ENCODE data around the gene GPC5.
"Not testable (repeated sequence)": the region's sequence is repeated elsewhere in the genome, so short reads cannot be mapped to it uniquely, and the experiment has no call there.

Gene GPC5

DNA sequence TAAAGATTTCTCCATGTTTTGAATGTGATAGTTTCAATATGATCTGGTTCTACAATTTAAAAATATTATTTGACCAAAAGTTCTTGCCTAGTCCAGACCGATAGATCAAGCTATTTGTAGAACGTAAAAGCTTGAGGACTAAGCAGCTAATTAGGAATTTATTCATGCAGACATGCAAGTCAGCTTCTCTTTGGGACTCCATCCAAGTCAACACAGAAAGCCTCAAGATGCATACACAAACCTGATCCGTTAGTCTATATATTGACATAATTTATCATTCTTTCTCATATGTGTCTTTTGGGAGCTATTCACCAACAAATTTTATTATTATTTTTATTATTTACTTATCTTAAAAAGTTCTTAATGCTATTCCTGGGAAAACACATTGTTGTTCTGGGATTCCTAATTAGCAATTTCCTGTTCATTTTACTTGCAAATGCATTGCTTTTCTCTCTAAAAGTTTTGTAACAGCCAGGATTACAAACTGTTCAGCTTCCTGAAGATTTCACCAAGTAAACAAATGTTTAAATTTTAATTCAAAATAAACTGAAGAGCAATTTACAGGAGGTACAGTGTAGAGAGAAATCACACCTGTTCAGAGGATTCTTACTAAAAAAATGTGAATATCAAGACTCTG is 375.3 kb downstream of the GPC5 start:
- DNase-seq (ENCODE audit: low read depth): no peak

DNA sequence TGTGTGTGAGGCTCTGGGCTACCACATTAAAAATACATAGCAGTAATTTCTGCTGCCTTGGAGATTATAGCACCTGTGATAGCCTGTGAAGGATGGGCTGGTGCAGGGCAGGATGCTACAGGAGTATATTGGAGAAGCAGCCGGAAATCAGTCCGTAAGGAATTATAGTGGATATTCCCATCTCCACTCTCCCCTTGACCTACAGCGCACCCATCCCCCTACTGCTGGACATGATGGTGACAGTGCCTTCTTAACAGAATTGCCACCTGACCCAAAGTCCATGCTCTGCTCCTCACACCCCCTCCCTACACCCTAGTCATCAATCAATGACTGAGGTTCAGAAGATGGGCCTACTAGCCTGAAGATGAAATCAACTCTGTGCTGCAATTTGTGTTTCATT is 376.0 kb downstream of the GPC5 start:
- DNase-seq (ENCODE audit: low read depth): no peak

DNA sequence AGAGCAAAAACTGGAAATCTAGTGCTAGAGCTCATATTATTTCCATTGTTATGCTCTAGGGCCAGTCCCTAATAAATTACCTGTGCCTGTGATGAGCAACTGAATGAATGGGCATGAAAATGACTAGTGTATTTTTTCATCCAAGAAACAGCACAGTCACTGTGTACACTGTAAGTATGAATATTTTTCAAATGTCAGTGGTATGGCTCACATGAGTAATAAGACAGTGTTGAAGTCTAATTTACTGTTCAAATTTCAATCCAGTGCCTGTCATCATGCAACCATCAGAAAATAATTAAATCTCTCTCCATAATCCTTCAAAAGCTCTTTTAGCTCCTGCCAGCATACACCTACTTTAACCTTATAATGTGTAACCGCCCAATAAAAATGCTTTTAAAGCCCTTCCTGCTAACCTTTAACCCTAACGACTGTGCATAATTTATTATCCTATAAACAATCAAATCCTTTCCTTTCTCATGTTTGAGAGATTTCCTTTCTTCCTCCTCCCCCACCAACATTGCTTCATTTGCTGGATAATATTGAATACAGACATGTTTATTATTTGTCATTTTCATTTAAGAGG is 378.3 kb downstream of the GPC5 start:
- no peak for DNase-seq (ENCODE audit: low read depth)

DNA sequence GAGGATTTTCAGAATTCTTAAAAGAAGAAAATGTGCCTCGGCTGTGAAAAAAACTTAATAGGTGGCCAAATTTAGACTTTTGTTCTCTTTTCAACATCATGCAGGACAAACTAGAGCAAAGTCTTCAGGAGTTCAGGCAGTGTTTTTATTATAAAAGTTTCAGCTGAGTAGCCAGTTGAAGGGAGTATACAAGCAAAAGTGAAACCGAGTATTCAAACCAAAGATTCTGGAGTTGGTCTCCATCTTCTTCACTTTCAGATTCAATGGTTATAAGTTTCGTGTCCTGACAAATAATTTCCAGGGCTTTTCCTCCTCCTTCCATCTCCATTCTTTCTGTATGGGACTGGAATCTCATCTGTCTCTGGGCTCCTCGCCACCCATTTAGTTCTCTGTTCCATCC is 379.7 kb downstream of the GPC5 start:
- DNase-seq (ENCODE audit: low read depth): no peak

DNA sequence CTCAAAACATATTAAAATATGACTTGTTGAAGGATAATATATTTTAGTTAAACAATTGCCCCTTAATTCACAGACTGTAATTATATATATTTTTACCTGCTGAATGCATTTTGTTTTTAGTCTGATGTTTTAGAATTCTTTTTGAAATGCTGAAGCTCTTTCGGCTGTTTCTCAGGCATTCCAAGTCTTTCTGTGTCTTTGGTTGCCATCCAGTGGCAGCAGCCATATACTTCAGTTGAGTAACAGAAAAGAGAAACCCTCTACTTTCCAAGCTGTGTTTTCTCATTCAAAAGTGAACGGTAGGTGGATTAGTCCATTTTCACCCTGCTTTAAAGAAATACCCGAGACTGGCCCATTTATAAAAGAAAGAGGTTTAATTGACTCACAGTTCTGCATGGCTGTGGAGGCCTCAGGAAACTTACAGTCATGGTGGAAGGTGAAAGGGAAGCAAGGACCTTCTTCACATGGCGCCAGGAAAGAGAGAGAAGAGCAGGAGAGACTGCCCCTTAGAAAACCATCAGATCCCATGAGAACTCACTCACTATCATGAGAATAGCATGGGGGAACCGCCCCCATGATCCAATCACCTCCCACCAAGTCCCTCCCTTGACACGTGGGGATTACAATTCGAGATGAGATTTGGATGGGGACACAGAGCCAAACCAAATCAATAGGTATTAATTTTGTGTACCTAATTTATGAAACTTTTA is 383.7 kb downstream of the GPC5 start:
- not testable (repeated sequence) for DNase-seq (ENCODE audit: low read depth)

DNA sequence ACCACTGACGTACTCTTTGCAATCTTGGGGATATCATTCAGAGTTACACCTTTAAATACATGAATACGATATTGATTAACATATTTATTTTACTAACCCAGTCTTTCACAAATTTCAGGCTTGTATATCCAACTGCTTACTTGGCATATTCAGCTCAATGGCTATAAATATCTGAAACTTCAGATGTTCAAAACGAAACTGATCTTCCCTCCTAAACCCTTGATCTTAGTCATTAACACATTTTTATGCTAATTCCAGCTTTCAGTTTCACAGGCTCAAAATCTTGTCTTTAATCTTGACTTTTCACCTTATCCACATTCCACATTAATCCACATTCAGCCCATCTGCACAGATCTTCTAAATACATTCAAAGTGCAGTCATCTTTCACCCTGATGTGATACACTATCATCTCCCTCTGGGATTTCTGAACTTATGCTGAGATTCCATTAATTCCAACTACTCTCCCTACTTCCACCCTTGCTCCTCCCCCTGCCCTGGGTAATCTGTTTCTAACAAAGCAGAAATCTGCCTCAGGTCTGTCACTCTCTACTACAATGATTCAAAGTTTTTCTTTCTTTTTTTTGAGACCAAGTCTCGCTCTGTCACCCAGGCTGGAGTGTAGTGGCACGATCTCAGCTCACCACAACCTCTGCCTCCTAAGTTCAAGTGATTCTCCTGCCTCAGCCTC is 387.2 kb downstream of the GPC5 start:
- no peak for DNase-seq (ENCODE audit: low read depth)

DNA sequence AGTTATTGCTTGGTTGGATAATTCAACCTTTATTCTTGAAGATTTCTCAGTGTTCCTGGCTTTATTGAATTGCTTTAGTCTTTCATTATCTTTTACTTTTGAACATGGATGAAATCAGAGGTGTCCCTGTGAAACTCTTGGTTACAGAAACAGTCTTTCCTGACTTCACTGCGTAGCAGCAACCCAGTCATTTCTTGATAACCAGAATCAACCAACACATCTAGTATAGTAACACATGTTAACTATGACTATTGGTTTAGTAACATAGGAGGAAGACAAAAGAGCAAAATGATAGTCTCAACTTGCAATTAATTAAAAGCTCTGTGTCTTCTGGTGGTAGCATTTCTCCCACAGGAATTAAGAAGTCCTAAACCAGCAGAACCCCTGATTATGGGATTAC is 393.6 kb downstream of the GPC5 start:
- DNase-seq (ENCODE audit: low read depth): no peak

DNA sequence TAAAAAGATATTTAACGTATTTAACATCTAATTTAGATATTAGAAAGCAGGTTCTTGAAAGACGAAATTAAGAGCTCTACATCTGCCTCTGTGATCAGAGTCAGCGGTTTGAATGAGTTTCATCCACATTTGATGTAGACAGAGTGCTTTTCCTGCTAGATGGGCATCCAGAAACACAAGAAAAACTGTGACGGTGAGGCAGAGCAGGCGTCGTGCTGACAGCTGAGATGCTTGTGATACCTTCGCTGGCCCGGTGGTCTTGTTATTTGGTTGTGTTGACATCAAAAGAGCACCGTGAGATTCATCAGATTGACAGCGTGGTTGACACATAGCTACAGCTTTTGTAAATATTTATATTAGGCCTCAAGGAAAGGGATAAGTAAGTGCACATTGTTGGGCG is 399.1 kb downstream of the GPC5 start:
- no peak for DNase-seq (ENCODE audit: low read depth)

DNA sequence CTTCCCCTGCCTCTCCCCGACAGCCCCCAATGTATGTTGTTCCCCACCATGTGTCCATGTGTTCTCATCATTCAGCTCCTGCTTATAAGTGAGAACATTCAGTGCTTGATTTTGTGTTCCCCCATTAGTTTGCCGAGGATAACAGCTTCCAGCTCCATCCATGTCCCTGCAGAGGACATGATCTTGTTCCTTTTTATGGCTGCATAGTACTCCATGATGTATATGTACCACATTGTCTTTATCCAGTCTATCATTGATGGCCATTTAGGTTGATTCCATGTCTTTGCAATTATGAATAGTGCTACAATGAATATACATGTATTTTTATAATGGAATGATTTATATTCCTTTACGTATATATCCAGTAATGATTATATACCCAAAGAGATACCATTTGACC is 399.9 kb downstream of the GPC5 start:
- not testable (repeated sequence) for DNase-seq (ENCODE audit: low read depth)

DNA sequence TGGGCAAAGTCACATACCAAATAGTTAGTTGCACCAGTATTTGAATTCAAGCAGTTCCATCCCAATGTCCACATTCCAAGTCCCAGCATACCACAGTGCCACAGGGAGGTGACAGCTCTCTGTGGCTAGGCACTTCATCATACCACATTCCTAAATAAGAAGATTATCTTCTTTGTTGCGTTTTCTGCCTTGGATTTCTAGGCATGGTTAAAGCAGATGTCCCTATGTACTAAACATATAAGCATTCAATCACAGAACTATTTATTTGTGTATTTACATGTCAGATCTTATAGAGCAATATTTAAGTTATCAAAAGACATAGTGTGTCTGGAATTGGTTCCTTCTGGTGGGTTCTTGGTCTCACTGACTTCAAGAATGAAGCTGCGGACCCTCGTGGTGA is 403.4 kb downstream of the GPC5 start:
- not testable (repeated sequence) for DNase-seq (ENCODE audit: low read depth)

DNA sequence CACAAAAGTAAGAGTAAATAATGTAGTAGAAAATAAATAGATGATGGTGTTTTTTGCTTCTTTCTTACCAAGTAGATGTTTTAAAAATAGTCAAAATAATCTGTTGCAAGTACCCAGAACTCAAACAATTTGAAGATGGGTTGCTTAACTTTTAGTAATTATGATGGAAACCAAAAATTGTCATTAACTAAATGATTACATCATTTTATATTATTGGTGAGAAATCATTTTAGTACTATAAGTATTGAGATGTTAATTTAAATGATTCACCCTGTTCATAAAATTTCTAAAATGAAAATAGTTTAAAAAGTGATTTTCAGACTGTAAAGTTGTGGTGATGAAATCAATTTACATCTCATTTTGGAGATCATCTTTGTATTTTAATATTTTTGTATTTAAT is 404.5 kb downstream of the GPC5 start:
- no peak for DNase-seq (ENCODE audit: low read depth)

DNA sequence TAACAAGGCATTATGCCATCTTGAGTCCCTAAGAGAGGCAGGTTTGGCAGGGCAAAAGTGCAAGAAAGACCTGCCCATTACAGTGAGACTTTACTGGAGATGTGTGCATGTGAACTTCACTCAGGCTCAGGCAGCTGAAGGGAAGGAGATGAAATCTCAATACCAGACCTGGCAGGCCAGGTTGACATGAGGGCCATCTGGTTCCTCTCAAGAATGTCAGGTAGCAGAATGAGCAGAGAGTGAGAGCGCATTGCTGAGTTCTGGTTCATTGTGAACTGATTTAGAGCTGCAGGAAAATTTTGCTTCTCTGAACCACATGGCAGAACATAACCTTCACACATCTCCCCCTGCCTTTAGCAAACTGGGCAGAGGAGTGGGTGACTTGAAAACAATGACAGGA is 406.3 kb downstream of the GPC5 start:
- no peak for DNase-seq (ENCODE audit: low read depth)

DNA sequence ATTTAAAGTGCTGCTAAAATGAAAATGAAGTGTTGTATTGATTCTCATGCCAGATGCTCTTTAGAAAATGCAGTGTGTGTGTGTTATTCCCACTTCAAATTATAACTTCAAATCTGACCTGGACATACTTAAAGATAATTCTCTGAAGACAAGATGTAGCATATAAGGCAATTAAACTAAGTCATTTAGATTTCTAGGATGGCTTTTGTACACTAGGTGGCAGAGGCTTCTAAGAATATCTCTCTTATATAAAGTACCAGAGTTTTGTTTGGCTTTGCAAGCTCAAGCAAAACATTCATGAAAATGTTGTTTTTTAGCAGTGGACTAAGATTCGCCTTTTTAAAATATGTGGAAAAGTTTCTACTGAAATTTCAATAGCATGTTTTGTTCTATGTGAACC is 407.2 kb downstream of the GPC5 start:
- no peak for DNase-seq (ENCODE audit: low read depth)

DNA sequence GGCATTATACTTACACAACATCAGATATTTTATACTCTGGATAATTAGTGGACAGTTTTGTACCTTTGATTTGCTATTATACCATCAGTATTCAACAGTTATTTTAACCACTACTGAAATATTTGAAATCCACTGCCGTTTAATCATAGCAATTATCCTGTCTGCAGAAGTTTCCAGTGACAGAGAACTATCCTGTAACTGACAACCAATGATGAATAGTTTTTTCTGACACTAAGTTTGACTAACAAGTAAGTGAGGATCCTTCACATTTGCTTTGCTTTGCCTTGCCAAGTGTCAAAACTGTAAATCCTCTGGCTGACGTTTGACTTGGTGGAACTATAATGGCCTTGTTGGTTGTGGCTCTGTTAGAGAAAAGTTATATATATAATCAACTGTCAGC is 410.7 kb downstream of the GPC5 start:
- DNase-seq (ENCODE audit: low read depth): no peak

DNA sequence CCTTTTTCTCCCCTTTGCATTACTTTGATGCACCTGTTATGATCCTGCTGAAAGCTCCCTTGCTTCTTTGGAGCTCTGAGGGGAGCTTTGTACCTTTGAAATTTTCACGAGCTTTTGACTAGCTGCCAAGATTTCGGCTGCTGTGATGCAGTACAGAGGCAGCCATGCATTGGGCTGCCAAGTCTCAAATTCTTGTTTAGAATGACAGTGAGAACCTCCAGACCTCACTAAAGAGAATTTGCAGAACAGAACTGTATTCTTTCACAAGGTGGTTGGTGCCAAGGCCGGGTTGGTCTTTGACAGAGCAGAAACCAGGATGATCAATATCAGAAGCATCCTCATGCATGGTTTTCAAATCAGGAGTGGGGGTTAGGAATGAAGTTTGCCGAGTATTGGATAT is 414.8 kb downstream of the GPC5 start:
- DNase-seq (ENCODE audit: low read depth): no peak

DNA sequence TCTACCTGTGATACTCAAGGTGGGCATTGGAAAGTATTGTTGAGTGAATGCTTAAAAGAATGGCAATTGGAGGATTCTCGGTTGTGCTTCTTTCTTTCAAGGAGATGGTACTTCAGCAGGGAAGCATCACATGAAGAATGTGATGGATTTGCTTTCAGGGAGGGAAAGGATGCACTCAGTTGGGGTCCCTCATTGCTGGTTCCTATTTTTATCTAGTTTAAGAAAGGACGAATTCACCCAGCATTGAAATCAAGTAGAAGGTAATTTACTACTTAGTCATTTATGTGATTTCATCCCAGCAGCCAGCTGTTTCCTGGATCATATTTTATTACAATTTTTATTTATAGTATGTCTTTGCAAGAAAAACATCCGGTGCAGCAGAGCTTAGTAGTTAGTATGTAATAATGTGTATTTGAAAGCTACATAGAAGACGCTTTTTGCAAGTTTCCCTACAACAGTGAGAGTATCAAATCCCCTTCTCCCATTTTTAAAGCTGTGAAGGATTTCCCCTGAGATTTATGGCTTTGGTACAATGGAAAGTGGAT is 417.9 kb downstream of the GPC5 start:
- DNase-seq (ENCODE audit: low read depth): no peak

DNA sequence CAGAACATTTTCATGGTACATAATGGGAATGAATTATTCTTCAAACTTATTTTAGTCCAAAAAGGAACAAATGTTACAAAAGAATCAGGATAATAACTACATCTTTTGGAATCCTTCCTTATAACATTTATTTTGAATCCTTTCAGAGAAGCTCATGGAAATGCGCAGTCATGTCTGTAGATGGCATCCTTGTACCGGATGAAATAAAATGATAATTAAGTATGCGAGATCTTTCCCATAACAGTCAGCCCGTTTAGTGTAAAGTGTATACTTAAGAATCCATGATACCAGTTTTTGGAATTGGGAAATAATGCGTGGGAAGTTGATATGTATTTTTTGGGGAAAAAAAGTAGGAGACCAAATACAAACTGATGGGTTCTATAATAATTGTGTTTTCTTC is 418.8 kb downstream of the GPC5 start:
- DNase-seq (ENCODE audit: low read depth): no peak

DNA sequence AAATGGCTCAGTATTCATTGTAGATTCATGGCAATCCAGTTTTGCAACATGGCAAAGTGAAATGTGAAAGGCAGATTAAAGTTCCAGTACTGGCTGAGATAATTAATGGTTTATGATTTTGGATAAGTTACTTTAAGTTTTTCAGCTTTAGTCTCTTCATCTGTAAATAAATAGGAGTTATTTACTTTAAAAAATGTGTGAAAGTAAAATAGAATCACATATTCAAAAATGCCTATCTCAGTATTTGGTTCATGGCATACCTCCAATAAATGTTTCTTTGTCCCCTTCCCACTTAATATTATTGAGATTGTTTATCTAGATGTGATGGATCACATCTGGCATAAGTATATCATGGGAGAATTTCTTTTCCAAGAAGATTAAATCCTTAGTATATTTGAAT is 426.0 kb downstream of the GPC5 start:
- no peak for DNase-seq (ENCODE audit: low read depth)

DNA sequence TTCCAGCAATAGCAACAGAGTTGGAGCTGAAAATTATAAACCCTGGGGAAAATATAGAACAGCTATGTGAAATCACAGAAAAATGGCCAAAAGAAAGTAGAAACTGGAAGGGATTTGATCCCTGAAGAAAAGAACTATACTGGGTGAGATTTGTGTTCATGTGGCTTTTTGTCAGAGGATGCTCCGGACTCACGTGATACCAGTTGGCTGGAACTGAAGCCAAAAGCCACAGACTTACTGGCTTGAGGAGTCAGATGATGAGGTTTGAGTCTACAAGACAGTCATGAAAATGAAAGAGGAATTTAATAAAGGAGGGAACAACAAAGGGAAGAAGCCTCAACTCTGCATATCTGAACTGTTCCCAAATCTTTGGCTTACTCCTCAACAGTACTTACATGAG is 427.1 kb downstream of the GPC5 start:
- DNase-seq (ENCODE audit: low read depth): no peak

DNA sequence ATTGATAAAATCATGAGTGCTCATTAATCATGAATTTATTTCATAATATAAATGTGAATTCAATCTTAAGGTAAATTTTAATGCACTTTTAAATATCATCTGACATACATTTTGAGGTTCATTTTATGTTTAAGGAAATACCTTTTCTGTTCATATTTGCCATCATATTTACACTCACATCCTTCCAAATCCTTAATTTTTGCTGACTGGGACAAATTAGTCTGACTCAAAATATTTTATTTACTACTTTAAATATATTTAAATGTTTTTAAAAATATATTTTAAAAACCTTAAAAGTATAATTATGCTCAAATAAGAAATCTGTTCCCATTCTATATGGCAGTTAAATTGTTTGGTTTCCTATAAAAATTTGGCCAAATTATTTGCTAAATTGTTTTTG is 438.1 kb downstream of the GPC5 start:
- no peak for DNase-seq (ENCODE audit: low read depth)

DNA sequence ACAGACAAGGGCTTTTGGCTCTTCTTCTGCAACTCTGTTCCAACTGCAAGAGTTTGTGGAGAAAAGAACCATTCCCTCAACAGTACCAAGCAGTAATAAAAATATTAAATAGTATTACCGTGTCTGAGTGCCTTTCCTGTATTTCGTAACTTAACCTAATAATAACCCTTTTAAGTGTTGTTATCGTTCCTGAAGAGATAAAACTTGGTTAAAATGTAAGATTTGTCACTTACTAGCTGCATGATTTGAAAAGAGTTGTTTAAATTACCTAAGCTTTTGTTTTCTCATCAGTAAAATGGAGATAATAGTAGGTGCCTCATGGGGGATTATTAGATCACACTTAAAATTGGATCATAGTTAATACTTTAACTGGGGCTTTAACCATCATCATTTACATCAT is 447.2 kb downstream of the GPC5 start:
- DNase-seq (ENCODE audit: low read depth): no peak

DNA sequence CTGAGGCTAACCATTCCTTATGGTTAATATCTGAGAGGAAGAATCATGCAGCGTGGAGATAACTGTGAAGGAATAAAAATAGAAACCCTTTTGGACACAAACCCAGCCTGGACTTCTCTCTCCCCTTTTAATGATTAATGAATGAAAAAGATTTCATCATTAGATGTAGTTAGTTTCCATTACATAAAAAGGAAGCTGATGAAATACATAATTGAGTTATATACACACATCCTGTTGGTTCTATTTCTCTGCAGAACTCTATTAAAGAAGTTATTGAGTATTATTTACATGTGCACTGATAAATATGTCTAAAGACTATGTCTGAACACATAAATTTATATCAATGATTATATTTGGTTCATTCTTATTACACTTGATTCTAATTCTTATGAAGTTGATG is 465.3 kb downstream of the GPC5 start:
- no peak for DNase-seq (ENCODE audit: low read depth)

DNA sequence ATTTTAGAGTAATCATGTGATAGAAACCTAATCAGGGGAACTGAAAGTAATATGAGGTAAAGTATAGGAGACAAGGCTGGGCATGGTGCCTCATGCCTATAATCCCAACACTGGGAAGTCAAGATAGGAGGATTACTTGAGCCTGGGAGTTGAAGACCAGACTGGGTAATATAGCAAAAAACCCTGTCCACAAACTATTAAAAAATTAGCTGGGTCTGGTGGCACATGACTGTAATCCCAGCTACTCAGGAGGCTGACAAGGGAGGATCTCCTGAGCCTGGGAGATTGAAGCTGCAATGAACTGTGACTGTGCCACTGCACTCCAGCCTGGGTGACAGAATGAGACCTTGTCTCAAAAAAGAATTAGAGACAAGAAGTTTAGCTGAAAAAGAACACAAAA is 469.9 kb downstream of the GPC5 start:
- DNase-seq (ENCODE audit: low read depth): no peak

All from fibroblast of gingiva (primary cell).